Heart left ventricle (tissue), 13 donors: ENCODE measurements around the gene CDK10.

Experiments used
- CTCF ChIP-seq, 12 donors: fragments of 200-600 bp; sonication (generic) in 4 of 12; IDR thresholded peaks; one replicate each; pipeline versions ENCODE4 v1.5.0 to v1.8.0; 2018 to 2022; ENCODE audit warnings: antibody characterized with exemption in 12 of 12, mild to moderate bottlenecking in 5 of 12
- POLR2A ChIP-seq, 2 donors: fragments of 450-650 bp; IDR thresholded peaks; one replicate each; pipeline ENCODE4 v1.6.1; 2017; ENCODE audit warnings: antibody characterized with exemption in 2 of 2, mild to moderate bottlenecking in 2 of 2, moderate library complexity in 2 of 2
- donor health status: ischemic (EF 13 %, LVEDD 7.1; RV severe dilation, severe dysfunction).
- donor health status: DM: no; HTN: yes; CAD: no.
- donor health status: DM: no; HTN: no; CAD: no.
- donor health status: ischemic (EF 25% LVEDD 6.9; RV normal size, moderate dysfunction).
- donor health status: ischemic (EF 25% LVEDD 5.7; RV mildly dilated, moderate dysfunction).
- donor health status: ischemic (EF 35%, LVEDD 5.7; RV mildly dilated, moderate dysfunction).
- donor health status: nonischemic (EF 11% LVEDD 7.7; RV severe dilation, severe dysfunction).
- donor health status: DM: yes; HTN: yes; CAD: no.
- donor health status: PGD.
- donor health status: ischemic (EF 29% LVEDD 5.4; RV normal size, mild dysfunction).
- donor health status: nonischemic (EF 23%, LVEDD 6.1; RV moderate dilation, normal function).

- TF ChIP-seq CTCF (IDR thresholded peaks at IDR 0.05), result no peak
- no peak for TF ChIP-seq POLR2A (IDR thresholded peaks at IDR 0.05)
Measured at GRCh38 chr16:89727406-89728120, 41.1 kb downstream of the CDK10 start.
